K562 (cell line): ENCODE measurements around the gene CDC27. TPM values are rescaled to one million over a fixed set of nuclear protein-coding genes. Genes with fewer than 3 reads are reported as not detected.
A peak's percentile ranks its signal among the peaks of the same experiment; 100 is the strongest.

ENCODE experiments used
- ARID3B ChIP-seq: fragments of 250-450 bp; sonication (Bioruptor Pico); IDR thresholded peaks from 2 replicates; pipeline ENCODE4 v1.4.0; 2020; ENCODE audit warnings: borderline replicate concordance
- CAMTA2 ChIP-seq: fragments of 250-450 bp; sonication (Bioruptor Pico); conservative IDR thresholded peaks from 2 replicates; pipeline ENCODE4 v1.5.1; 2022
- FOXM1 ChIP-seq, 2 experiments: fragments of 450-650 bp in 1 of 2; sonication (generic) in 1 of 2; formaldehyde crosslinking in 1 of 2; IDR thresholded peaks; 2 replicates each; pipeline versions ENCODE4 v1.6.1 to v1.9.0; 2017 to 2022; ENCODE audit warnings: low read depth in 2 of 2, mild to moderate bottlenecking in 2 of 2, missing genetic modification reagents in 1 of 2, moderate library complexity in 1 of 2
- KDM4B ChIP-seq, 2 experiments: fragments of 450-650 bp in 1 of 2; sonication (generic) in 1 of 2; IDR thresholded peaks; 2 replicates each; pipeline ENCODE4 v1.6.1; 2016 to 2017; ENCODE audit warnings: borderline replicate concordance in 2 of 2, antibody characterized with exemption in 1 of 2, low read depth in 1 of 2, mild to moderate bottlenecking in 1 of 2
- NCOA4 ChIP-seq: fragments of 450-650 bp; IDR thresholded peaks from 2 replicates; pipeline ENCODE4 v1.6.1; 2018; ENCODE audit warnings: mild to moderate bottlenecking; ENCODE audit not compliant: partially characterized antibody
- PCBP1 ChIP-seq: fragments of 200-400 bp; formaldehyde crosslinking; IDR thresholded peaks from 2 replicates; pipeline ENCODE4 v1.6.1; 2018; ENCODE audit warnings: mild to moderate bottlenecking, low read depth, low read length; ENCODE audit not compliant: poor library complexity, severe bottlenecking
- PHF8 ChIP-seq: fragments of 200-600 bp; sonication (generic); IDR thresholded peaks from 2 replicates; pipeline ENCODE4 v1.6.1; 2012; ENCODE audit warnings: mixed run types, mild to moderate bottlenecking, inconsistent platforms, low read length, moderate library complexity, borderline replicate concordance
- PKNOX1 ChIP-seq: fragments of 450-650 bp; IDR thresholded peaks from 2 replicates; pipeline ENCODE4 v1.6.1; 2016
- PTRF ChIP-seq: fragments of 450-650 bp; IDR thresholded peaks from 2 replicates; pipeline ENCODE4 v1.6.1; 2016; ENCODE audit warnings: mild to moderate bottlenecking, missing genetic modification characterization, missing compliant biosample characterization
- RBM25 ChIP-seq: fragments of 200-400 bp; formaldehyde crosslinking; IDR thresholded peaks from 2 replicates; pipeline ENCODE4 v1.6.1; 2018; ENCODE audit warnings: low read length, low read depth, moderate library complexity; ENCODE audit not compliant: severe bottlenecking
- ZBTB1 ChIP-seq: sonication (generic); formaldehyde crosslinking; IDR thresholded peaks from 2 replicates; pipeline ENCODE4 v1.8.1; 2023; ENCODE audit warnings: missing genetic modification reagents, low read depth, mild to moderate bottlenecking, borderline replicate concordance
- ZBTB12 ChIP-seq: fragments of 250-450 bp; sonication (Bioruptor Pico); IDR thresholded peaks from 2 replicates; pipeline ENCODE4 v1.4.0; 2020
- ZEB2 ChIP-seq: fragments of 450-650 bp; IDR thresholded peaks from 2 replicates; pipeline ENCODE4 v1.6.1; 2016
- ZNF133 ChIP-seq: fragments of 250-450 bp; sonication (Bioruptor Pico); IDR thresholded peaks from 2 replicates; pipeline ENCODE4 v1.4.0; 2020; ENCODE audit warnings: mild to moderate bottlenecking
- ZNF436 ChIP-seq: fragments of 250-450, 450-650 bp; sonication (Bioruptor Pico); formaldehyde crosslinking; IDR thresholded peaks from 2 replicates; pipeline ENCODE4 v1.7.0; 2020; ENCODE audit warnings: mild to moderate bottlenecking
- ZNF551 ChIP-seq: fragments of 250-450 bp; sonication (Bioruptor Pico); IDR thresholded peaks from 2 replicates; pipeline ENCODE4 v1.5.0; 2021; ENCODE audit warnings: mild to moderate bottlenecking, moderate library complexity
- ZNF57 ChIP-seq: fragments of 450-650 bp; formaldehyde crosslinking; IDR thresholded peaks from 2 replicates; pipeline ENCODE4 v1.4.0; 2020; ENCODE audit warnings: mild to moderate bottlenecking, moderate library complexity
- ZNF592 ChIP-seq: fragments of 450-650 bp; IDR thresholded peaks from 2 replicates; pipeline ENCODE4 v1.6.1; 2017; ENCODE audit warnings: antibody characterized with exemption, mild to moderate bottlenecking
- ZNF644 ChIP-seq: fragments of 200-800 bp; sonication (Bioruptor generic); IDR thresholded peaks from 2 replicates; pipeline ENCODE4 v1.6.1; 2016; ENCODE audit warnings: low read depth, missing genetic modification characterization, missing compliant biosample characterization
- ZNF699 ChIP-seq: fragments of 250-450 bp; sonication (Bioruptor Pico); IDR thresholded peaks from 2 replicates; pipeline ENCODE4 v1.8.0; 2021; ENCODE audit warnings: mild to moderate bottlenecking, moderate library complexity; ENCODE audit not compliant: insufficient replicate concordance
- polyA plus RNA-seq, 8 experiments: library from polyadenylated mRNA; depleted of rRNA in 4 of 8; stranded (reverse) in 5 of 8; unstranded in 3 of 8; fragments of >200 nt; fragmentation: Nextera tagmentation in 2 of 8; fragmentation: Illumina TruSeq in 1 of 8; extraction: Ambion mirVana in 2 of 8; extraction: Trizol in 1 of 8; gene quantifications; 2 replicates each; pipeline versions ENCODE4 v1.2.1 to v1.2.3, GENCODE V29; 2011 to 2014; ENCODE audit warnings: inconsistent platforms in 1 of 8, missing spikeins in 1 of 8
- total RNA-seq, 7 experiments: library from RNA; depleted of rRNA in 6 of 7; stranded (reverse); fragments of >200 nt in 6 of 7; fragmentation: Illumina TruSeq in 2 of 7; extraction: Trizol in 2 of 7; gene quantifications; 2 replicates each; pipeline versions ENCODE4 v1.2.1 to v1.2.3, GENCODE V29; 2011 to 2021; ENCODE audit warnings: low replicate concordance in 1 of 7

The CDC27 gene
- total and polyA plus RNA-seq, 9 of the 15 experiments (the other 6 are each of a cell fraction or from before 2014, with no cell fraction given): 28.6 to 155 (median 94.1) TPM

GRCh38 chr17:47203984-47204721 is 15.1 kb upstream of the CDC27 start (continued):
- TF ChIP-seq ZNF592 (0 out of 2 replicates have a peak, but pooled peaks have one; percentile 1), KDM4B (IDR thresholded peaks at IDR 0.05; ENCODE audit: borderline replicate concordance in 2 of 2, low read depth in 1 of 2) (no peak), ZBTB1 (CRISPR knock-in tag) (no peak), ZEB2 (no peak), FOXM1 (IDR thresholded peaks at IDR 0.05; ENCODE audit: low read depth) (no peak), FOXM1 (CRISPR knock-in tag; IDR thresholded peaks at IDR 0.05; ENCODE audit: low read depth) (no peak), ARID3B (CRISPR knock-in tag) (no peak), PTRF (no peak), ZNF436 (CRISPR knock-in tag) (no peak), PHF8 (no peak), CAMTA2 (CRISPR knock-in tag) (no peak), RBM25 (peak; percentile 44), ZNF133 (CRISPR knock-in tag) (no peak), ZNF551 (CRISPR knock-in tag) (no peak), PCBP1 (no peak), ZBTB12 (CRISPR knock-in tag) (no peak), ZNF57 (CRISPR knock-in tag) (no peak), NCOA4 (no peak), PKNOX1 (no peak), ZNF699 (CRISPR knock-in tag) (no peak), ZNF644 (no peak)
